Fibroblast of the aortic adventitia (primary cell): ENCODE data around the gene SFTPD. TPM values are rescaled to one million over a fixed set of nuclear protein-coding genes. Genes with fewer than 3 reads are reported as not detected.

Source experiments
- DNase-seq: peaks from one replicate; pipeline ENCODE4 v3.0.0-alpha.2; 2010; ENCODE audit warnings: low read depth
- H3K4me3 ChIP-seq: 2 replicates; pipeline ENCODE4 v1.5.1; 2011; ENCODE audit warnings: low read depth, mild to moderate bottlenecking, control low read depth, low read length, moderate library complexity
- total RNA-seq: library from RNA; depleted of rRNA; stranded (reverse); fragments of >200 nt; gene quantifications from 2 replicates; pipeline ENCODE4 v1.2.3, GENCODE V29; 2012; ENCODE audit warnings: low replicate concordance
- TF ChIP-seq, protein P1 (sequence below): IDR thresholded peaks from 2 replicates; pipeline ENCODE4 v1.5.1; 2011; ENCODE audit warnings: mild to moderate bottlenecking, low read length, control low read depth, inconsistent platforms; ENCODE audit not compliant: insufficient read depth

The SFTPD gene
- total RNA-seq, 1 donor = not detected

GRCh38 chr10:79939969-79940368, 8.9 kb downstream of the SFTPD start:
- TF ChIP-seq, protein P1, sequence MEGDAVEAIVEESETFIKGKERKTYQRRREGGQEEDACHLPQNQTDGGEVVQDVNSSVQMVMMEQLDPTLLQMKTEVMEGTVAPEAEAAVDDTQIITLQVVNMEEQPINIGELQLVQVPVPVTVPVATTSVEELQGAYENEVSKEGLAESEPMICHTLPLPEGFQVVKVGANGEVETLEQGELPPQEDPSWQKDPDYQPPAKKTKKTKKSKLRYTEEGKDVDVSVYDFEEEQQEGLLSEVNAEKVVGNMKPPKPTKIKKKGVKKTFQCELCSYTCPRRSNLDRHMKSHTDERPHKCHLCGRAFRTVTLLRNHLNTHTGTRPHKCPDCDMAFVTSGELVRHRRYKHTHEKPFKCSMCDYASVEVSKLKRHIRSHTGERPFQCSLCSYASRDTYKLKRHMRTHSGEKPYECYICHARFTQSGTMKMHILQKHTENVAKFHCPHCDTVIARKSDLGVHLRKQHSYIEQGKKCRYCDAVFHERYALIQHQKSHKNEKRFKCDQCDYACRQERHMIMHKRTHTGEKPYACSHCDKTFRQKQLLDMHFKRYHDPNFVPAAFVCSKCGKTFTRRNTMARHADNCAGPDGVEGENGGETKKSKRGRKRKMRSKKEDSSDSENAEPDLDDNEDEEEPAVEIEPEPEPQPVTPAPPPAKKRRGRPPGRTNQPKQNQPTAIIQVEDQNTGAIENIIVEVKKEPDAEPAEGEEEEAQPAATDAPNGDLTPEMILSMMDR = no peak
- no peak overlapping the region for H3K4me3 ChIP-seq
- no peak for DNase-seq

- TF ChIP-seq, protein P1 = no peak
- H3K4me3 ChIP-seq = no peak overlapping the region
- no peak for DNase-seq
These were observed 10.0 kb downstream of the SFTPD start for GRCh38 chr10:79938728-79939406.

GRCh38 chr10:79937701-79938151, 11.2 kb downstream of the SFTPD start:
- TF ChIP-seq, protein P1 = no peak
- no peak for DNase-seq
- no peak overlapping the region for H3K4me3 ChIP-seq

DNA sequence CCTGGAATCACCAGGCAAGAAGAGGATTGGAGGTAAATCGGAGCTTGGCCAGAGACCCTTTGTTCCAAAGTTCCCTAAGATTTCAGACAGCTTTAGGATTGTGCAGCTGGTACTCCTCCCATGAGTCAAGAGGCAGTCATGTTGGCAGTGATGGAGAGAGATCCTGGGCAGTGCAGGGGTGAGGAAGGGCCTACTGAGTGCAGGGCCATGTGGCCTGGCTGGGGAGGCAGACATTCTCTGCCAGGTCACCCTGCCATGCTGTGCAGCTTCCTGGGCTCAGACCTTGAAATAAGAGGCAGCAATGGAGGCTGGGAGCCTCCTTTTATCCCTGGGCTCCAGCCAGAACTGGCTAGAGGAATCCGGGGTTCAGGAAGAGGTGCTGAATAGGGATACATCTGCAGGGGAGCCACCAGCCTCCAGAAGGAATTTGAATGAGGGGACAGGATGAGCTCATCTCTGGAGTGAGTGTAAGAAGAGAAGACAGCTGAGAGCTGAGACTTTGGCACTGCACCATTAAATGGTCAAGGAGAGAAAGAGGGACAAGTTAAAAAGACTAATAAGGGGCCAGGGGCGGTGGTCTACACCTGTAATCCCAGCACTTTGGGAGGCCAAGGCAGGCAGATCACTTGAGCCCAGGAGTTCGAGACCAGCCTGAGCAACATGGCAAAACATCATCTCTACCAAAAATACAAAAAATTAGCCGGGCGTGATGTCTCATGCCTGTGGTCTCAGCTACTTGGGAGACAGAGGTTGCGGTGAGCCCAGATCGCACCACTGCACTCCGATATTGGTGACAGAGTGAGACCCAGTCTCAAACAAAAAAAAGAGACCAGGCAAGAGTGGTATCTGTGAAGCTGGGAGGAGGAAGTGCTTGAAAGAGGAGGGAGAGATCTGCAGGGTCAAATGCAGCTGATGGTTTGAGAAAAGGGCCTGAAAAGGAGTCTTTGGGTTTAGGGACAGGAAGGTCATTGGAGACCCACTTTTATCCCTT, 12.0 kb downstream of the SFTPD start:
- no peak overlapping the region for H3K4me3 ChIP-seq
- TF ChIP-seq, protein P1 = no peak
- no peak for DNase-seq

DNA sequence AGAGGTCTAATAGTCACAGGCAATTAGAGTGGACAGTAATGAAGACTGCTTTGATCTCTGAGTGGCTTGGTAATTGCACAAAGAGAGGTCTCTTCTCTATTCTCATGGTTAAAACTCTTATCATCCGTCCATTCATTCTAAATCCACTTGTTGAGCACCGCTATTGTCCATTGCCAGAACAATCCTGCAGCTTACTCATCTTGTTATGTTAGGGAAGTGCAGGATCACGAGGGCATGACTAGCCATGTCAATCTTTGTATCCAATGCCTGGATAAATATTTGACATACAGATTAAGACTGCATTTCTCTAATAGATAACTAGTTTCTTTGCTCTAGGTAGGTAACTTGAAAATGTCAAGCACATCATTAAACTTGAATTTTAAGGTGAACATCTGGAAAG, 14.9 kb downstream of the SFTPD start:
- no peak overlapping the region for H3K4me3 ChIP-seq
- DNase-seq = peak; percentile 16
- TF ChIP-seq, protein P1 = no peak

DNA sequence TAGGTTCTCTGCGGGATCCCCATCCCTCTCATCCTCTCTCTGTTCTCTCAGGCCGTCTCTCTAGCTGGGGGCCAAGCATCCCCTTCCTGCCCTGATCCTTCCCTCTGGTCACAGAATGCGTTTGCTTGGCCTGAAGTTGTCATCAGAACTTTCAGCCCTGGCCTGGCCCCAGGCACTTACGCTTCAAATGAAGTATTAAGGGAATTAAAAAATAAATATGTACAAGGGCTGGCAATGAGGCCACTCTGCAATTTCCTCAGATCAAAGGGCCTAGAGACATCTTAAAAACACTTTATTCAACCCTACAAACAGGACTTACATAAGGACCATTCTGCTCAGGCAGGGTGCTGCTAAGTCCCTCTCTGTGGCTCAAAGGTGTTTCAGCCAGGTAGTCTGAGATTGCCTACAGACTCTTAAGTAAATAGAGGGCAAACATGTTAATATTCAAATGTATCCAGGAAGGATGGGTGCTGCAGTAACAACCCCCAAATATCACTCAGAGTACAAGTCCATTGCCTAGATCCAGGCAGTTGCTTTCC, 16.0 kb downstream of the SFTPD start:
- no peak for DNase-seq
- H3K4me3 ChIP-seq = no peak overlapping the region
- TF ChIP-seq, protein P1 = no peak
